Measurements from ENCODE around the gene B3GNT9. TPM values are rescaled to one million over a fixed set of nuclear protein-coding genes. Genes with fewer than 3 reads are reported as not detected.
A peak's percentile ranks its signal among the peaks of the same experiment; 100 is the strongest.

B3GNT9 gene
- total and polyA plus RNA-seq, 2 donors from 2014 or later, result 12.1 to 16.7 TPM

- Histone ChIP-seq H3K27ac (ENCODE audit: low read depth in 2 of 2, low read length in 2 of 2) (no peak overlapping the region), H3K4me1 (ENCODE audit: control insufficient read depth in 2 of 3, insufficient read depth in 2 of 3, low read depth in 1 of 3, low read length in 3 of 3) (no peaks in the 10 kb centered on the region), H3K4me3 (ENCODE audit: low read length in 3 of 3) (no peak overlapping the region), H3K9ac (ENCODE audit: low read length in 3 of 3) (no peak overlapping the region), H3K36me3 (ENCODE audit: control insufficient read depth in 2 of 3, insufficient read depth in 3 of 3, low read length in 3 of 3) (peaks cover 5 to 62% (median 39%) of the 10 kb centered on the region in 3 donors), H3K9me3 (ENCODE audit: control insufficient read depth in 2 of 3, insufficient read depth in 1 of 3, low read length in 3 of 3) (no peaks in the 10 kb centered on the region), H3K27me3 (ENCODE audit: control insufficient read depth, insufficient read depth, low read length) (no peaks in the 10 kb centered on the region)
- intact Hi-C loops (cut with DNase I), result no loop called here
- DNase-seq (no peak), FAIRE-seq (no peak)
- TF ChIP-seq CTCF (IDR thresholded peaks at IDR 0.05; ENCODE audit: borderline replicate concordance, extremely low read depth, insufficient read depth), result no peak
Observed at GRCh38 chr16:67144943-67145342, 5.9 kb downstream of the B3GNT9 start.

- H3K9ac ChIP-seq (ENCODE audit: low read length in 3 of 3), result no peak overlapping the region
- H3K9me3 ChIP-seq (ENCODE audit: control insufficient read depth in 2 of 3, insufficient read depth in 1 of 3, low read length in 3 of 3), result no peaks in the 10 kb centered on the region
- FAIRE-seq (no peak), DNase-seq (no peak)
- no peak overlapping the region for H3K4me3 ChIP-seq (ENCODE audit: low read length in 3 of 3)
- peaks cover 5 to 67% (median 48%) of the 10 kb centered on the region in 3 donors for H3K36me3 ChIP-seq (ENCODE audit: control insufficient read depth in 2 of 3, insufficient read depth in 3 of 3, low read length in 3 of 3)
- no peak overlapping the region for H3K27ac ChIP-seq (ENCODE audit: low read depth in 2 of 2, low read length in 2 of 2)
- TF ChIP-seq CTCF (IDR thresholded peaks at IDR 0.05; ENCODE audit: borderline replicate concordance, extremely low read depth, insufficient read depth), result no peak
- intact Hi-C loops (cut with DNase I), result no loop called here
- peaks cover 0 to 6% (median 0%) of the 10 kb centered on the region in 3 donors for H3K4me1 ChIP-seq (ENCODE audit: control insufficient read depth in 2 of 3, insufficient read depth in 2 of 3, low read depth in 1 of 3, low read length in 3 of 3)
- H3K27me3 ChIP-seq (ENCODE audit: control insufficient read depth, insufficient read depth, low read length), result no peaks in the 10 kb centered on the region
Observed at GRCh38 chr16:67142342-67142741, 8.5 kb downstream of the B3GNT9 start.

GRCh38 chr16:67141391-67141790, 9.4 kb downstream of the B3GNT9 start:
- peaks cover 0 to 6% (median 0%) of the 10 kb centered on the region in 3 donors for H3K4me1 ChIP-seq (ENCODE audit: control insufficient read depth in 2 of 3, insufficient read depth in 2 of 3, low read depth in 1 of 3, low read length in 3 of 3)
- H3K27me3 ChIP-seq (ENCODE audit: control insufficient read depth, insufficient read depth, low read length), result no peaks in the 10 kb centered on the region
- no peak overlapping the region for H3K27ac ChIP-seq (ENCODE audit: low read depth in 2 of 2, low read length in 2 of 2)
- no peak overlapping the region for H3K9ac ChIP-seq (ENCODE audit: low read length in 3 of 3)
- no peaks in the 10 kb centered on the region for H3K9me3 ChIP-seq (ENCODE audit: control insufficient read depth in 2 of 3, insufficient read depth in 1 of 3, low read length in 3 of 3)
- peaks cover 5 to 59% (median 40%) of the 10 kb centered on the region in 3 donors for H3K36me3 ChIP-seq (ENCODE audit: control insufficient read depth in 2 of 3, insufficient read depth in 3 of 3, low read length in 3 of 3)
- no peak for TF ChIP-seq CTCF (IDR thresholded peaks at IDR 0.05; ENCODE audit: borderline replicate concordance, extremely low read depth, insufficient read depth)
- H3K4me3 ChIP-seq (ENCODE audit: low read length in 3 of 3), result no peak overlapping the region
- FAIRE-seq, result no peak
- intact Hi-C loops (cut with DNase I), result no loop called here
- no peak for DNase-seq

- intact Hi-C loops (cut with DNase I), result no loop called here
- DNase-seq (peak in 3 of 5 donors; percentile 48 to 63 (median 60)), FAIRE-seq (no peak)
- Histone ChIP-seq H3K27ac (ENCODE audit: low read depth in 2 of 2, low read length in 2 of 2) (peak overlapping the region in 1 of 2 donors; percentile 36), H3K9ac (ENCODE audit: low read length in 3 of 3) (no peak overlapping the region), H3K4me3 (ENCODE audit: low read length in 3 of 3) (no peak overlapping the region), H3K27me3 (ENCODE audit: control insufficient read depth, insufficient read depth, low read length) (no peaks in the 10 kb centered on the region), H3K4me1 (ENCODE audit: control insufficient read depth in 2 of 3, insufficient read depth in 2 of 3, low read depth in 1 of 3, low read length in 3 of 3) (peaks cover 0 to 6% (median 0%) of the 10 kb centered on the region in 3 donors), H3K36me3 (ENCODE audit: control insufficient read depth in 2 of 3, insufficient read depth in 3 of 3, low read length in 3 of 3) (peaks cover 8 to 46% (median 41%) of the 10 kb centered on the region in 3 donors), H3K9me3 (ENCODE audit: control insufficient read depth in 2 of 3, insufficient read depth in 1 of 3, low read length in 3 of 3) (no peaks in the 10 kb centered on the region)
- TF ChIP-seq CTCF (IDR thresholded peaks at IDR 0.05; ENCODE audit: borderline replicate concordance, extremely low read depth, insufficient read depth), result no peak
Observed at GRCh38 chr16:67137605-67138004, 13.2 kb downstream of the B3GNT9 start.

Data from kidney (tissue), 14 donors.